SK-N-SH treated with all-trans-retinoic acid at 6 μM for 48 hours (cell line): ENCODE results near the gene ADAM11.
A peak's percentile ranks its signal among the peaks of the same experiment; 100 is the strongest.

Experiments used
- ATAC-seq: fragments of 200-7000 bp; cut with Tn5 transposase; 3 replicates; pipeline ENCODE4 v1.9.1; 2020; ENCODE audit warnings: mild to moderate bottlenecking, moderate library complexity
- ARNTL ChIP-seq: fragments of 450-650 bp; formaldehyde crosslinking; IDR thresholded peaks from 2 replicates; pipeline ENCODE4 v1.5.0; 2020; ENCODE audit warnings: low read depth, mild to moderate bottlenecking, moderate library complexity, borderline replicate concordance
- BACH2 ChIP-seq: fragments of 250-450 bp; sonication (Bioruptor Pico); IDR thresholded peaks from 2 replicates; pipeline ENCODE4 v1.9.0; 2021; ENCODE audit warnings: mild to moderate bottlenecking, borderline replicate concordance
- CSDC2 ChIP-seq: fragments of 250-450 bp; sonication (Bioruptor Pico); IDR thresholded peaks from 2 replicates; pipeline ENCODE4 v1.5.0; 2020; ENCODE audit warnings: mild to moderate bottlenecking, moderate library complexity
- ESRRG ChIP-seq: fragments of 250-450 bp; sonication (Bioruptor Pico); IDR thresholded peaks from 2 replicates; pipeline ENCODE4 v1.6.1; 2021; ENCODE audit warnings: mild to moderate bottlenecking
- GLIS3 ChIP-seq: fragments of 250-450 bp; sonication (Bioruptor Pico); IDR thresholded peaks from 2 replicates; pipeline ENCODE4 v1.5.0; 2020; ENCODE audit warnings: mild to moderate bottlenecking, moderate library complexity
- ISL1 ChIP-seq: fragments of 250-450 bp; sonication (Bioruptor Pico); IDR thresholded peaks from 2 replicates; pipeline ENCODE4 v2.1.2; 2022; ENCODE audit warnings: mild to moderate bottlenecking, moderate library complexity
- OSR1 ChIP-seq: fragments of 250-450 bp; sonication (Bioruptor Pico); IDR thresholded peaks from 2 replicates; pipeline ENCODE4 v1.8.0; 2022; ENCODE audit warnings: moderate library complexity, mild to moderate bottlenecking, inconsistent platforms
- PPARA ChIP-seq: fragments of 250-450 bp; sonication (Bioruptor Pico); IDR thresholded peaks from 2 replicates; pipeline ENCODE4 v1.5.0; 2020; ENCODE audit warnings: mild to moderate bottlenecking, borderline replicate concordance
- RARB ChIP-seq: fragments of 250-450 bp; sonication (Bioruptor Pico); IDR thresholded peaks from 2 replicates; pipeline ENCODE4 v1.8.0; 2021; ENCODE audit warnings: mild to moderate bottlenecking, moderate library complexity
- SNAI2 ChIP-seq: fragments of 250-450 bp; sonication (Bioruptor Pico); IDR thresholded peaks from 2 replicates; pipeline ENCODE4 v1.5.0; 2020; ENCODE audit warnings: mild to moderate bottlenecking, moderate library complexity
- TCF4 ChIP-seq: fragments of 250-450 bp; sonication (Bioruptor Pico); IDR thresholded peaks from 2 replicates; pipeline ENCODE4 v1.8.0; 2021; ENCODE audit warnings: mild to moderate bottlenecking, moderate library complexity, borderline replicate concordance
- TOX ChIP-seq: fragments of 250-450 bp; sonication (Bioruptor Pico); IDR thresholded peaks from 2 replicates; pipeline ENCODE4 v1.8.0; 2021; ENCODE audit warnings: mild to moderate bottlenecking, moderate library complexity, borderline replicate concordance
- ZC3H10 ChIP-seq: fragments of 250-450 bp; sonication (Bioruptor Pico); IDR thresholded peaks from 2 replicates; pipeline ENCODE4 v1.5.1; 2021; ENCODE audit warnings: mild to moderate bottlenecking, moderate library complexity
- ZFP3 ChIP-seq: fragments of 250-450 bp; sonication (Bioruptor Pico); IDR thresholded peaks from 2 replicates; pipeline ENCODE4 v1.5.0; 2020; ENCODE audit warnings: mild to moderate bottlenecking, moderate library complexity
- ZFP30 ChIP-seq: fragments of 450-650 bp; formaldehyde crosslinking; IDR thresholded peaks from 2 replicates; pipeline ENCODE4 v1.5.0; 2022; ENCODE audit warnings: mild to moderate bottlenecking, moderate library complexity
- ZNF565 ChIP-seq: fragments of 450-650 bp; formaldehyde crosslinking; conservative IDR thresholded peaks from 2 replicates; pipeline ENCODE4 v1.5.0; 2020; ENCODE audit warnings: low read depth, mild to moderate bottlenecking, moderate library complexity
- ZNF70 ChIP-seq: fragments of 450-650 bp; formaldehyde crosslinking; IDR thresholded peaks from 2 replicates; pipeline ENCODE4 v1.5.0; 2020; ENCODE audit warnings: mild to moderate bottlenecking, moderate library complexity
- ZNF8 ChIP-seq: fragments of 450-650 bp; formaldehyde crosslinking; IDR thresholded peaks from 2 replicates; pipeline ENCODE4 v1.5.0; 2020; ENCODE audit warnings: mild to moderate bottlenecking, moderate library complexity
- TF ChIP-seq, protein P1 (sequence below): fragments of 250-450 bp; sonication (Bioruptor Pico); IDR thresholded peaks from 2 replicates; pipeline ENCODE4 v1.8.0; 2021; ENCODE audit warnings: low read depth, mild to moderate bottlenecking, moderate library complexity, borderline replicate concordance
- TF ChIP-seq, protein P2 (sequence below): fragments of 250-450 bp; sonication (Bioruptor Pico); IDR thresholded peaks from 2 replicates; pipeline ENCODE4 v1.5.1; 2020; ENCODE audit warnings: low read depth, mild to moderate bottlenecking, moderate library complexity
- TF ChIP-seq, protein P3 (sequence below): fragments of 250-450 bp; sonication (Bioruptor Pico); IDR thresholded peaks from 2 replicates; pipeline ENCODE4 v1.8.0; 2020; ENCODE audit warnings: mild to moderate bottlenecking, moderate library complexity, borderline replicate concordance
- TF ChIP-seq, protein P4 (sequence below): fragments of 250-450 bp; sonication (Bioruptor Pico); IDR thresholded peaks from 2 replicates; pipeline ENCODE4 v1.5.0; 2020; ENCODE audit warnings: mild to moderate bottlenecking, moderate library complexity

ADAM11 gene

DNA sequence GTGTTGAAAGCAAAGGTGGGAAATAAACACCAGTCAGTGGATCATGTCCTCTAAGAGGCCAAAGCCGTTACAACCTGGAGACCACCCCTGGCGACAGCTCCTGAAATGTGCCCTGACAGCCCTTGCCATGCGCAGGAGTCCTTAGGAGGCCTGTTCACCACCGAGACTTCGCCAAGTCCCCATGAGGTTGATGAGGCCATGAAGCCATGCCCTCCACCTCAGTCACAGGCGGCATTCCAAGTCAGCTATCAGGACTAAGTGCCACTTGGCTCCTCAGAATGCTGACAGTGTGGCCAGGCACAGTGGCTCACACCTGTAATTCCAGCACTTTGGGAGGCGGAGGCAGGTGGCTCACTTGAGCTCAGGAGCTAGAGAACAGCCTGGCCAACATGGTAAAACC, 27.1 kb downstream of the ADAM11 start:
- no peak for ATAC-seq
- no peak for TF ChIP-seq ISL1 (CRISPR knock-in tag)
- TF ChIP-seq, protein P1, sequence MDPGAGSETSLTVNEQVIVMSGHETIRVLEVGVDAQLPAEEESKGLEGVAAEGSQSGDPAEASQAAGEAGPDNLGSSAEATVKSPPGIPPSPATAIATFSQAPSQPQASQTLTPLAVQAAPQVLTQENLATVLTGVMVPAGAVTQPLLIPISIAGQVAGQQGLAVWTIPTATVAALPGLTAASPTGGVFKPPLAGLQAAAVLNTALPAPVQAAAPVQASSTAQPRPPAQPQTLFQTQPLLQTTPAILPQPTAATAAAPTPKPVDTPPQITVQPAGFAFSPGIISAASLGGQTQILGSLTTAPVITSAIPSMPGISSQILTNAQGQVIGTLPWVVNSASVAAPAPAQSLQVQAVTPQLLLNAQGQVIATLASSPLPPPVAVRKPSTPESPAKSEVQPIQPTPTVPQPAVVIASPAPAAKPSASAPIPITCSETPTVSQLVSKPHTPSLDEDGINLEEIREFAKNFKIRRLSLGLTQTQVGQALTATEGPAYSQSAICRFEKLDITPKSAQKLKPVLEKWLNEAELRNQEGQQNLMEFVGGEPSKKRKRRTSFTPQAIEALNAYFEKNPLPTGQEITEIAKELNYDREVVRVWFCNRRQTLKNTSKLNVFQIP (CRISPR knock-in tag) = no peak
- TF ChIP-seq CSDC2 (CRISPR knock-in tag) = no peak
- no peak for TF ChIP-seq ZNF565
- no peak for TF ChIP-seq BACH2 (CRISPR knock-in tag)
- TF ChIP-seq GLIS3 (CRISPR knock-in tag) = no peak
- TF ChIP-seq ZFP30 (CRISPR knock-in tag) = no peak
- TF ChIP-seq OSR1 (CRISPR knock-in tag) = no peak
- TF ChIP-seq ZNF8 (CRISPR knock-in tag) = no peak
- no peak for TF ChIP-seq ZNF70 (CRISPR knock-in tag)
- no peak for TF ChIP-seq PPARA (CRISPR knock-in tag)
- TF ChIP-seq, protein P2, sequence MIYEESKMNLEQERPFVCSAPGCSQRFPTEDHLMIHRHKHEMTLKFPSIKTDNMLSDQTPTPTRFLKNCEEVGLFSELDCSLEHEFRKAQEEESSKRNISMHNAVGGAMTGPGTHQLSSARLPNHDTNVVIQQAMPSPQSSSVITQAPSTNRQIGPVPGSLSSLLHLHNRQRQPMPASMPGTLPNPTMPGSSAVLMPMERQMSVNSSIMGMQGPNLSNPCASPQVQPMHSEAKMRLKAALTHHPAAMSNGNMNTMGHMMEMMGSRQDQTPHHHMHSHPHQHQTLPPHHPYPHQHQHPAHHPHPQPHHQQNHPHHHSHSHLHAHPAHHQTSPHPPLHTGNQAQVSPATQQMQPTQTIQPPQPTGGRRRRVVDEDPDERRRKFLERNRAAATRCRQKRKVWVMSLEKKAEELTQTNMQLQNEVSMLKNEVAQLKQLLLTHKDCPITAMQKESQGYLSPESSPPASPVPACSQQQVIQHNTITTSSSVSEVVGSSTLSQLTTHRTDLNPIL (CRISPR knock-in tag) = no peak
- TF ChIP-seq, protein P3, sequence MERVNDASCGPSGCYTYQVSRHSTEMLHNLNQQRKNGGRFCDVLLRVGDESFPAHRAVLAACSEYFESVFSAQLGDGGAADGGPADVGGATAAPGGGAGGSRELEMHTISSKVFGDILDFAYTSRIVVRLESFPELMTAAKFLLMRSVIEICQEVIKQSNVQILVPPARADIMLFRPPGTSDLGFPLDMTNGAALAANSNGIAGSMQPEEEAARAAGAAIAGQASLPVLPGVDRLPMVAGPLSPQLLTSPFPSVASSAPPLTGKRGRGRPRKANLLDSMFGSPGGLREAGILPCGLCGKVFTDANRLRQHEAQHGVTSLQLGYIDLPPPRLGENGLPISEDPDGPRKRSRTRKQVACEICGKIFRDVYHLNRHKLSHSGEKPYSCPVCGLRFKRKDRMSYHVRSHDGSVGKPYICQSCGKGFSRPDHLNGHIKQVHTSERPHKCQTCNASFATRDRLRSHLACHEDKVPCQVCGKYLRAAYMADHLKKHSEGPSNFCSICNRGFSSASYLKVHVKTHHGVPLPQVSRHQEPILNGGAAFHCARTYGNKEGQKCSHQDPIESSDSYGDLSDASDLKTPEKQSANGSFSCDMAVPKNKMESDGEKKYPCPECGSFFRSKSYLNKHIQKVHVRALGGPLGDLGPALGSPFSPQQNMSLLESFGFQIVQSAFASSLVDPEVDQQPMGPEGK (CRISPR knock-in tag) = no peak
- no peak for TF ChIP-seq ZFP3 (CRISPR knock-in tag)
- no peak for TF ChIP-seq RARB (CRISPR knock-in tag)
- TF ChIP-seq ZC3H10 = no peak
- no peak for TF ChIP-seq ESRRG
- no peak for TF ChIP-seq ARNTL (CRISPR knock-in tag)

DNA sequence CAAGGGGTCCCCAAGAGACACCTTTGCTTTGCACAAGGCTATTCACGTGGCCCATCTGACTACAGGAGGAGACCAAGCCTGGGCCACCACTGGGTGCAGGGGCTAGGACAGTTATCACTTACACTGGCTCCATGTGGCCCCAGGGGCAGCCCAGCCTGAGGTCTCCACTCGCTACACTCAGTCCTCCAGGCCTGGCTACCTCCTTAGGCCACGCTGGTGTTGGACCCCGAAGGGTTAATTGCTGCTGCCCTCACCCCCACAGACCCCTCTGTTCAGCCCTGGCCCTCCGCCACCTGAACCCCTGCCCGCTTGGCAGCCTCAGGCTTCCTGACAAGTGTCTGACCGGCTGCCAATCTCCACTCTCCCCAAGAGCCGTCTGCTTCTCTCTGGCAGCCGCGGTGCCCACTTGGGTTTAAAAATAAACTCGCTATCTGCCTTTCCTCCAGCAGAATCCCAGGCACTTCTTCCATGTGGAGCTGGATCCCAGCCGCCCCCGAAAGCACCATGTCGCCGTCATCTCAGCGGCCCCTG, 27.8 kb downstream of the ADAM11 start:
- TF ChIP-seq TCF4 (CRISPR knock-in tag) (no peak), GLIS3 (CRISPR knock-in tag) (no peak), BACH2 (CRISPR knock-in tag) (no peak), ARNTL (CRISPR knock-in tag) (no peak), ZNF565 (no peak), TOX (CRISPR knock-in tag) (no peak), ZNF70 (CRISPR knock-in tag) (no peak), ZFP30 (CRISPR knock-in tag) (no peak), PPARA (CRISPR knock-in tag) (no peak), OSR1 (CRISPR knock-in tag) (no peak), CSDC2 (CRISPR knock-in tag) (no peak), SNAI2 (CRISPR knock-in tag) (no peak), ISL1 (CRISPR knock-in tag) (no peak), RARB (CRISPR knock-in tag) (no peak), ESRRG (no peak), ZFP3 (CRISPR knock-in tag) (no peak)
- TF ChIP-seq, protein P2 (CRISPR knock-in tag) = no peak
- TF ChIP-seq, protein P4, sequence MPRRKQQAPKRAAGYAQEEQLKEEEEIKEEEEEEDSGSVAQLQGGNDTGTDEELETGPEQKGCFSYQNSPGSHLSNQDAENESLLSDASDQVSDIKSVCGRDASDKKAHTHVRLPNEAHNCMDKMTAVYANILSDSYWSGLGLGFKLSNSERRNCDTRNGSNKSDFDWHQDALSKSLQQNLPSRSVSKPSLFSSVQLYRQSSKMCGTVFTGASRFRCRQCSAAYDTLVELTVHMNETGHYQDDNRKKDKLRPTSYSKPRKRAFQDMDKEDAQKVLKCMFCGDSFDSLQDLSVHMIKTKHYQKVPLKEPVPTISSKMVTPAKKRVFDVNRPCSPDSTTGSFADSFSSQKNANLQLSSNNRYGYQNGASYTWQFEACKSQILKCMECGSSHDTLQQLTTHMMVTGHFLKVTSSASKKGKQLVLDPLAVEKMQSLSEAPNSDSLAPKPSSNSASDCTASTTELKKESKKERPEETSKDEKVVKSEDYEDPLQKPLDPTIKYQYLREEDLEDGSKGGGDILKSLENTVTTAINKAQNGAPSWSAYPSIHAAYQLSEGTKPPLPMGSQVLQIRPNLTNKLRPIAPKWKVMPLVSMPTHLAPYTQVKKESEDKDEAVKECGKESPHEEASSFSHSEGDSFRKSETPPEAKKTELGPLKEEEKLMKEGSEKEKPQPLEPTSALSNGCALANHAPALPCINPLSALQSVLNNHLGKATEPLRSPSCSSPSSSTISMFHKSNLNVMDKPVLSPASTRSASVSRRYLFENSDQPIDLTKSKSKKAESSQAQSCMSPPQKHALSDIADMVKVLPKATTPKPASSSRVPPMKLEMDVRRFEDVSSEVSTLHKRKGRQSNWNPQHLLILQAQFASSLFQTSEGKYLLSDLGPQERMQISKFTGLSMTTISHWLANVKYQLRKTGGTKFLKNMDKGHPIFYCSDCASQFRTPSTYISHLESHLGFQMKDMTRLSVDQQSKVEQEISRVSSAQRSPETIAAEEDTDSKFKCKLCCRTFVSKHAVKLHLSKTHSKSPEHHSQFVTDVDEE = no peak
- TF ChIP-seq, protein P1 (CRISPR knock-in tag) = no peak
- TF ChIP-seq, protein P3 (CRISPR knock-in tag) = no peak
- peak; percentile 41 for ATAC-seq
